ENCODE results near the gene PRDX6.
"Not testable (repeated sequence)": the region's sequence is repeated elsewhere in the genome, so short reads cannot be mapped to it uniquely, and the experiment has no call there.

Gene PRDX6

GRCh38 chr1:173469656-173470055, 7.5 kb upstream of the PRDX6 start:
- DNase-seq, result no peak

- no peak for DNase-seq
These were observed 6.5 kb upstream of the PRDX6 start for GRCh38 chr1:173470608-173471007.

GRCh38 chr1:173473599-173474011, 3.5 kb upstream of the PRDX6 start:
- no peak for DNase-seq

DNA sequence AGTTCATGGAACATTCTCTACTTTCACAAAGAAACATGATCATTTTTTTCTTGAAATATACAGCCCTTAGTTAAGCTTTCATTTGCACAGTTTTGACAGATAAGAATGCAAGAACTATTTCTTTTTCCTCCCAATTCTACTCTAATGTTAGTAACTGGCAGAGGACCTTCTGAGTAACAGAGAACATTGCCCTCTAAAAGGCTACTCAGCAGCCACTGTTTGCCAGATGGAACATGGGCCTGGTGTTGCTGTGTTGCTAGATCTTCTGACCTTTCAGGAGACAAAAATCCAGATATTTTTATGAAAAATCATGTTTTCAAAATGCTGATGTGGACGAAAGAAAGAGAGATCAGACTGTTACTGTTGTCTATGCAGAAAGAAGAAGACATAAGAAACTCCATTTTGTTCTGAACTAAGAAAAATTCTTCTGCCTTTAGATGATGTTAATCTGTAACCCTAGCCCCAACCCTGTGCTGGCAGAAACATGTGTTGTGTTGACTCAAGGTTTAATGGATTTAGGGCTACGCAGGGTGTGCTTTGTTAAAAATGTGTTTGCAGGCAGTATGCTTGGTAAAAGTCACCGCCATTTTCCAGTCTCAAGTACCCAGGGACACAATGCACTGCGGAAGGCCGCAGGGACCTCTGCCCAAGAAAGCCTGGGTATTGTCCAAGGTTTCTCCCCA, 2.9 kb upstream of the PRDX6 start:
- no peak for DNase-seq

DNA sequence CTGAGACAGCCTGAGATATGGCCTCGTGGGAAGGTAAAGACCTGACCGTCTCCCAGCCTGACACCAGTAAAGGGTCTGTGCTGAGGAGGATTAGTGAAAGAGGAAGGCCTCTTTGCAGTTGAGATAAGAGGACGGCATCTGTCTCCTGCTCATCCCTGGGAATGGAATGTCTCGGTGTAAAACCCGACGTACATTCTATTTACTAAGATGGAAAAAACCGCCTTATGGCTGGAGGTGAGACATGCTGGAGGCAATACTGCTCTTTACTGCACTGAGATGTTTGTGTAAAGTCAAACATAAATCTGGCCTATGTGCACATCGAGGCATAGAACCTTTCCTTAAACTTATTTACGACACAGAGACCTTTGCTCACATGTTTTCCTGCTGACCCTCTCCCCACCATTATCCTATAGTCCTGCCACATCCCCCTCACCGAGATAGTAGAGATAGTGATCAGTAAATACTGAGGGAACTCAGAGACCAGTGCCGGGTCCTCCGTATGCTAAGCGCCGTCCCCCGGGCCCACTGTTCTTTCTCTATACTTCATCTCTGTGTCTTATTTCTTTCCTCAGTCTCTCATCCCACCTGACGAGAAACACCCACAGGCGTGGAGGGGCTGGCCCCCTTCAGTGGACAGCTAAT, 2.2 kb upstream of the PRDX6 start:
- DNase-seq, result not testable (repeated sequence)

GRCh38 chr1:173475564-173476196, 1.5 kb upstream of the PRDX6 start:
- DNase-seq, result no peak

DNA sequence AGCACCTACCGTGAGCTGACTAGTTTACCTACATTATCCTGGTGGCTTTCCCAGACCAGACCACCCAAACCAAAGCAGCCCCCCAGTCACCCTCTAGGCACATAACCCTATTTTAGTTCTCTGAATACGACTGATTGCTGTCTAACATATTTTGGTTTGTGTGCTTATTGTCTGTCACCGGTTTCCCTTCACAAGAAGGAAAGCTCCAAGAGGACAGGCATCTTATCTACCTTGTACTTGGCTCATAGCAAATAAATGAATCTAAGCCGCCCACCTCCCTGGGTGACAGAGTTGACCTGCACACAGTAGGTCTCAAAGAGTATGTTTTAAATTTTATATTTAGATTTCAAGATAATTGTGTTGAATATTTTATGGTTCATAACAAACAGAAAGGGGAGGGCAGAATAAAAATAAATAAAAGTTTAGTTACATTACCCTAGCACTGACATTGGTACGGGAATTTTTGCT, 904 bp upstream of the PRDX6 start:
- no peak for DNase-seq

DNA sequence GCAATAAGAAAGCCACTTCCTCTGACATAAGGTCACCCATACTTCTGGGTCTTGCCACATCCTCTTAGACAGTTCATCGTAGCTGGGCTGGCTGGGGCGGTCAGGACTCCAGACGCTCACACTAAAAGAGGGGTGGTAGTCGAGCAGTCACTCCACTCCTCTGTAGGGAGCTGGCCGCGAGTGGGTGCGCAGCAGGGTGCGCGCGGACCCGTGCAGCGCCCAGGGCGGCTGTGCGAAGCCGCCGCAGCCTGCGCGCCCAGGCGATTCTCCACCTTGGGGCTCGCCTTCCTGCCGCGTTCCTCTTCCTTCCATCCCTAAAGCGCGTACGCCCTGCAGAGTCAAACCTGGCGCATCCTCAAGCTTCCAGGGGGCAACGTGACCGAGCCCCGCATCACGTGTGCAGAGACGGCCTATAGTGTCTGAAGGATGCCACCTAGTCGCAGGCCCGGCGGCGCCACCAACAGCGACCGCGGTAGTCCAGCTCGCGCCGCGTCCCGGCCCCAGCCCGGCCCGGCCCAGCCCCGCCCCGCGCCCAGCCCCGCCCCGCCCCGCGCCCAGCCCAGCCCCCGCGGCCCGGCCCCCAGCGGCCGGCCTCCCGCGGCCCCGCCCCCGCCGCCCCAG, 360 bp upstream of the PRDX6 start:
- DNase-seq, result peak; percentile 76

GRCh38 chr1:173478094-173478674, 1.0 kb downstream of the PRDX6 start:
- no peak for DNase-seq

- DNase-seq, result no peak
These were observed 2.5 kb downstream of the PRDX6 start for GRCh38 chr1:173479649-173480048.

GRCh38 chr1:173481195-173481772, 4.1 kb downstream of the PRDX6 start:
- DNase-seq, result no peak

DNA sequence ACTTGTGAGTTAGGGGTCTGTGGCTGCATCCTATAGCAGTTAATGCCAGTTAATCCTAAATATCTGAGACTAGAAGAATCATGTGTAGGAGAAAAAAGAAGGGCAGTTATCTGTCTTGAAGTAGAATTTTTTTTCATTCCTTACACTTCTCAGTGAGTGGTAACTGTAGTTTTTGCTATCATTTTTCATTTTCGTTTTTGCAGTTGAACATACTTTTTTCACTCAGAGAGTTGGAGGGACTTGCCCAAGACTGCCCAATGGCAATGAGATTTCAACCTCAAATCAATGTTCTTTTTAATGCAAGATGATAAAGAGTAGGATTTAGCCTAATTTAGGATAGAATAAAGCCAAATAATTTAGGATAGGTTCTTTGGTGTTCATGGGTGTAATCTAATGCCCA, 5.5 kb downstream of the PRDX6 start:
- DNase-seq, result no peak

- no peak for DNase-seq
These were observed 7.1 kb downstream of the PRDX6 start for GRCh38 chr1:173484276-173484675.

DNA sequence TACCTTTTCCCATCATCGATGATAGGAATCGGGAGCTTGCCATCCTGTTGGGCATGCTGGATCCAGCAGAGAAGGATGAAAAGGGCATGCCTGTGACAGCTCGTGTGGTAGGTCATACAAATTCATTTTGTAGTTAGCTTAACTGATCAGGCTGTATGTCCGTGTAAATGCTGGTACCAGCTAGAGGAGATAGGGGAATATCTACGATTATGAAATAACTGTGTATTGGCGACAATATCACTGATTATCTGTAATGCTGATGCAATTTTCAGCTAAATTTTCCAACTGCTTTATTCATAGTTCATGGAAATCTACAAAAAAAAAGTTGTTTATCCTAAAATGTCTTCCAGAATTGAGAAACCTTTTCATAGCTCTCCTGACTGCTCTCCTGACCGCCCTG, 8.3 kb downstream of the PRDX6 start:
- no peak for DNase-seq

GRCh38 chr1:173488001-173488400, 10.9 kb downstream of the PRDX6 start:
- no peak for DNase-seq

GRCh38 chr1:173489149-173489600, 12.0 kb downstream of the PRDX6 start:
- DNase-seq, result no peak

DNA sequence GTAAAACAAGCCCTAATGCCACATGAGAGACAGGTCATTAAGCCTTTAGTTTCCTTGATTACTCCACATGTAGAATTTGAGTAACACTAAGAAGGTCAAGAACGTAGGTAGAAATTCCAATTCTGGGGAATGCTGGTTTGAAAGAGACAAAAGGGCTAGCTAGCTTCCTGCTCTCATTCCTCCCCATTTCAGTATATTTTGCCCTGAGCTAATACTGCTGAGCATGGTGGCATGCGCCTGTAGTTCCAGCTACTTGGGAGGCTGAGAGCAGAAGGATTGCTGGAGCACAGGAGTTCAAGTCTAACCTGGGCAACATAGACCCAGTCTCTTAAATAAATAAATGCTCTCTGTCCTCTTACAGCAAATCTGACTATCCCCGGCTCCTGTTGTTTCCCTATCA, 12.8 kb downstream of the PRDX6 start:
- DNase-seq, result no peak

- DNase-seq, result no peak
These were observed 14.4 kb downstream of the PRDX6 start for GRCh38 chr1:173491508-173491907.

DNA sequence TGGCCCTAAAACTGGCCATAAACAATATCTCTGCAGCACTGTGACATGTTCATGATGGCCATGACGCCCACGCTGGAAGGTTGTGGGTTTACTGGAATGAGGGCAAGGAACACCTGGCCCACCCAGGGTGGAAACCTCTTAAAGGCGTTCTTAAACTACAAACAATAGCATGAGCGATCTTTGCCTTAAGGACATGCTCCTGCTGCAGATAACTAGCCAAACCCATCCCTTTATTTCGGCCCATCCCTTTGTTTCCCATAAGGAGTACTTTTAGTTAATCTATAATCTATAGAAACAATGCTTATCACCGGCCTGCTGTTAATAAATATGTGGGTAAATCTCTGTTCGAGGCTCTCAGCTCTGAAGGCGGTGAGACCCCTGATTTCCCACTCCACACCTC, 16.0 kb downstream of the PRDX6 start:
- DNase-seq, result not testable (repeated sequence)

GRCh38 chr1:173495609-173496267, 18.6 kb downstream of the PRDX6 start:
- DNase-seq, result no peak

DNA sequence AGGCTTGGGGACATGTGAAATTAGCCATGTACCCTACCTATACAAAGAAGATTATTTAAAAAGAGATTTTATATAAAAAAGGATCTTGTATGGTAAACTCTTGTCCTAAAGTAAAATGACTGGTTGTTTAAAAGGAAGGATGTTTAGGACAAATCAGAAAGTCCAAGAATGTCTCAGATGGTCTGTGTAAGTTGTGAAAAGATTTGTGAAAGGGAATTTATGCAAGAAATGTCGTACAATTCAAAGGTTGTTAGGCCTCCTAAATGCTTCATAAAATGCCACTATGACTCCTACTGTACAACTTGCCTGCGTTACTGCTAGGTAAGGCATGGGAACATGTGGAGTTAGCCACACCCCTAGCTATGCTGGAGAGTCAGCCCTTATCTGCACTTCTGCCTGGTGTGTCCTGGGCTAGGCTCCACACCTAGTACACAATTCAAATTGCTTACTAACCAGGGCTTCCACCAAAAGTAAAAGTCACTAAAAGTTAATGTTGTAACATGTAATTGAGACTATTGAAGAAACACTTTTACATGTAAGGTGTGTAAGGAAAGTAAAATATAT, 19.7 kb downstream of the PRDX6 start:
- DNase-seq, result no peak

DNA sequence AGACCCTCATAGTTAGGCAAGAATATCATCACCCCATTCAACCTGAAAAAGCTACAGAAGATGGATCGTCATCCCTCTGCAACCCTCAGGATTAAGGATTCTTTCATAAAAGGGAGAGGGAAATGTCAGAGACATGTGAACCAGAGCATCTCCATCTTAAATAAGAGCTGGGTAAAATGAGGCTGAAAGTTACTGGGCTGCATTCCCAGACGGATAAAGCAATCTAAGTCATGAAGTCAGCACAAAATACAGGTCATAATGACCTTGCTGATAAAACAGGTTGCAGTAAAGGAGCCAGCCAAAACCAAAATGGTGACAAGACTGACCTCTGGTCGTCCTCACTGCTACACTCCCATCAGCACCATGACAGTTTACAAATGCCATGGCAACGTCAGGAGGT, 22.6 kb downstream of the PRDX6 start:
- no peak for DNase-seq
